IPS-15b (cell line): ENCODE measurements around the gene PTPRU.
"Not testable (repeated sequence)": the region's sequence is repeated elsewhere in the genome, so short reads cannot be mapped to it uniquely, and the experiment has no call there.

Source experiments
- H3K27me3 ChIP-seq: one replicate; pipeline ENCODE4 v1.6.1; 2013; ENCODE audit warnings: low read length; ENCODE audit not compliant: control insufficient read depth, insufficient read depth
- H3K36me3 ChIP-seq: one replicate; pipeline ENCODE4 v1.6.1; 2013; ENCODE audit warnings: low read length; ENCODE audit not compliant: control insufficient read depth, insufficient read depth
- H3K4me1 ChIP-seq: one replicate; pipeline ENCODE4 v1.6.1; 2013; ENCODE audit warnings: mild to moderate bottlenecking, low read length; ENCODE audit not compliant: control insufficient read depth, insufficient read depth
- H3K4me3 ChIP-seq: one replicate; pipeline ENCODE4 v1.5.1; 2013; ENCODE audit warnings: low read depth, low read length
- H3K9ac ChIP-seq: one replicate; pipeline ENCODE4 v1.6.1; 2013; ENCODE audit warnings: low read depth, mild to moderate bottlenecking, low read length
- H3K9me3 ChIP-seq: one replicate; pipeline ENCODE4 v1.6.1; 2013; ENCODE audit warnings: mild to moderate bottlenecking, low read length; ENCODE audit not compliant: control insufficient read depth, insufficient read depth

The PTPRU gene

DNA sequence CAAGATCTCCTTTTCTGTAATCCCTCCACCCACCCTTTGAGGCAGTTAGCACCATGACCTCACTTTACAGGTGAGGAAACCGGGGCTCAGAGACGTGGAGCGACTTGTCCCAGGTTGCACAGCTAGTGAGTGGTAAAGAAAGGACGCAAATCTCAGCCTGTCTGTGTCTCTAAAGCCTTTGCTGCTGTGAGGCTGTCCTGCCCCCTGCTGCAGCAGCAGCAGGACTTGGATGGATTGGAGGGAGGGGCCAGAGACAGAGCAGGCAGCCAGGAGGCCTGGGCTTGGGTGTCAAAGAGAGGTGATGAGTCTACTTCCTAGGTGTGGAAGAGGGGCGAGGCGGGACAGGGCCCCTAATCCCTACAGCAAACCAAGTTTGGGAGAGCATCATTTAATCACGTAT lies 69.6 kb downstream of the PTPRU start:
- H3K9ac ChIP-seq, result no peak overlapping the region
- no peak overlapping the region for H3K4me3 ChIP-seq
- H3K36me3 ChIP-seq, result peaks cover 13% of the 10 kb centered on the region
- H3K9me3 ChIP-seq, result no peaks in the 10 kb centered on the region
- peaks cover 3% of the 10 kb centered on the region for H3K4me1 ChIP-seq
- H3K27me3 ChIP-seq, result no peaks in the 10 kb centered on the region

DNA sequence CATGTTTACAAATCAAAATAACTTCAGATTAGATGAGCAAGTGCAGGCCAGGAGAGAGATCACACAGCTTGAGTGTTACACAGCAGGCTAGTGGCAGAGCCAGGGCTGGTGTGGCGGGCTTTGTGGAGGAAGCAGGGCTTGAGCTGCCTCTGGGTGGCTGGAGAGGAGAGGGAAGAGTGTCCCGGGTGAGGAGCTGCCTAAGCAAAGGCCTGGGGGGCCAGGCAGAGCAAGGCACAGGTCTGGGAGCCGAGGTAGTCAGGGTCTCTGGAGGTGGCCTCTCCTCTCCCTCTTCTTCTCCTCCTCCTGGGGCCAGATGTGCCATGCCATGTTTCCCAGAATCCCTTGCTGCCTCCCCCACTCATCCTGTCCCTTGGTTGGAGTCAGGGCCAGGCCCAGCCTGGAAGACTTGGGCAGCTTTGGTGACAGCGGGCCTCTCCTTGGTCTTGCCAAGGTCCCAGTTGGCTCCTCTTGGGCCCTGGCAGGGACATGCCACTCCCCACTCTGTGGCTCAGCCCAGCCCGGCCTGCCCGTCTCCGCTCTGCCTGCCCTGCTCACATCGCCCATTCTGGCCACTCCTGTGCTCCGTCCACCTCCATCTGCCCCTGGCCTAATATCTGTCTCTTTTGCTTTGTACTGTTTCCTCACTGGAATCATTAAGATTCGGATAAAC lies 70.3 kb downstream of the PTPRU start:
- no peaks in the 10 kb centered on the region for H3K27me3 ChIP-seq
- H3K9me3 ChIP-seq, result no peaks in the 10 kb centered on the region
- peaks cover 3% of the 10 kb centered on the region for H3K4me1 ChIP-seq
- H3K4me3 ChIP-seq, result no peak overlapping the region
- peaks cover 18% of the 10 kb centered on the region for H3K36me3 ChIP-seq
- no peak overlapping the region for H3K9ac ChIP-seq

GRCh38 chr1:29309075-29309474 lies 72.8 kb downstream of the PTPRU start:
- no peaks in the 10 kb centered on the region for H3K27me3 ChIP-seq
- H3K9me3 ChIP-seq, result no peaks in the 10 kb centered on the region
- H3K4me1 ChIP-seq, result no peaks in the 10 kb centered on the region
- peaks cover 18% of the 10 kb centered on the region for H3K36me3 ChIP-seq
- no peak overlapping the region for H3K9ac ChIP-seq
- H3K4me3 ChIP-seq, result no peak overlapping the region

GRCh38 chr1:29309621-29310020 lies 73.3 kb downstream of the PTPRU start:
- Histone ChIP-seq H3K4me3 (no peak overlapping the region), H3K36me3 (peaks cover 18% of the 10 kb centered on the region), H3K27me3 (no peaks in the 10 kb centered on the region), H3K9me3 (no peaks in the 10 kb centered on the region), H3K9ac (no peak overlapping the region), H3K4me1 (no peaks in the 10 kb centered on the region)

GRCh38 chr1:29310616-29311180 lies 74.4 kb downstream of the PTPRU start:
- H3K9me3 ChIP-seq, result no peaks in the 10 kb centered on the region
- no peaks in the 10 kb centered on the region for H3K4me1 ChIP-seq
- no peak overlapping the region for H3K4me3 ChIP-seq
- no peaks in the 10 kb centered on the region for H3K27me3 ChIP-seq
- H3K9ac ChIP-seq, result no peak overlapping the region
- peaks cover 15% of the 10 kb centered on the region for H3K36me3 ChIP-seq

- no peaks in the 10 kb centered on the region for H3K4me1 ChIP-seq
- H3K36me3 ChIP-seq, result peaks cover 15% of the 10 kb centered on the region
- H3K9me3 ChIP-seq, result no peaks in the 10 kb centered on the region
- no peaks in the 10 kb centered on the region for H3K27me3 ChIP-seq
- no peak overlapping the region for H3K9ac ChIP-seq
- no peak overlapping the region for H3K4me3 ChIP-seq
Measured at GRCh38 chr1:29311352-29312030, 75.2 kb downstream of the PTPRU start.

GRCh38 chr1:29312469-29313461 lies 76.4 kb downstream of the PTPRU start:
- H3K27me3 ChIP-seq, result no peaks in the 10 kb centered on the region
- no peaks in the 10 kb centered on the region for H3K9me3 ChIP-seq
- peaks cover 8% of the 10 kb centered on the region for H3K36me3 ChIP-seq
- no peaks in the 10 kb centered on the region for H3K4me1 ChIP-seq
- H3K9ac ChIP-seq, result no peak overlapping the region
- H3K4me3 ChIP-seq, result no peak overlapping the region

GRCh38 chr1:29314685-29315084 lies 78.4 kb downstream of the PTPRU start:
- H3K9ac ChIP-seq, H3K4me3 ChIP-seq, H3K4me1 ChIP-seq, H3K9me3 ChIP-seq, H3K27me3 ChIP-seq: not testable (repeated sequence)
- H3K36me3 ChIP-seq, result peaks cover 13% of the 10 kb centered on the region

DNA sequence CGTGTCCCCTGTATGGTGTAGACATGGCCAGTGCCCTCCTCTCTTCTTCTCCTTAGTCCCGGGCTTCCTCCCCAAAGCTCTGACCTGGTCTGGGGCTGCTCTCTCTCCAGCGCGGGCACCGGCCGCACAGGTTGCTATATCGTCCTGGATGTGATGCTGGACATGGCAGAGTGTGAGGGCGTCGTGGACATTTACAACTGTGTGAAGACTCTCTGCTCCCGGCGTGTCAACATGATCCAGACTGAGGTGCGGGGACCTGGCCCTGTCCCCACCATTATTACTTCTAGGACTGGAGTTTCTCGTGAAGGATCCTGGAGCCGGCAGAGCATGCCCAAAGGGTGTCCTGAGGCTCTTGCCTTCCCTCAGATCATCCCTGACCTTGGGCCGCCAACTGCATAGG lies 78.9 kb downstream of the PTPRU start:
- H3K27me3 ChIP-seq, result no peaks in the 10 kb centered on the region
- H3K4me3 ChIP-seq, result no peak overlapping the region
- no peak overlapping the region for H3K9ac ChIP-seq
- no peaks in the 10 kb centered on the region for H3K9me3 ChIP-seq
- no peaks in the 10 kb centered on the region for H3K4me1 ChIP-seq
- peaks cover 13% of the 10 kb centered on the region for H3K36me3 ChIP-seq

- Histone ChIP-seq H3K9ac (no peak overlapping the region), H3K4me3 (no peak overlapping the region), H3K27me3 (no peaks in the 10 kb centered on the region), H3K36me3 (peaks cover 10% of the 10 kb centered on the region), H3K9me3 (no peaks in the 10 kb centered on the region), H3K4me1 (no peaks in the 10 kb centered on the region)
Measured at GRCh38 chr1:29315876-29316275, 79.6 kb downstream of the PTPRU start.

DNA sequence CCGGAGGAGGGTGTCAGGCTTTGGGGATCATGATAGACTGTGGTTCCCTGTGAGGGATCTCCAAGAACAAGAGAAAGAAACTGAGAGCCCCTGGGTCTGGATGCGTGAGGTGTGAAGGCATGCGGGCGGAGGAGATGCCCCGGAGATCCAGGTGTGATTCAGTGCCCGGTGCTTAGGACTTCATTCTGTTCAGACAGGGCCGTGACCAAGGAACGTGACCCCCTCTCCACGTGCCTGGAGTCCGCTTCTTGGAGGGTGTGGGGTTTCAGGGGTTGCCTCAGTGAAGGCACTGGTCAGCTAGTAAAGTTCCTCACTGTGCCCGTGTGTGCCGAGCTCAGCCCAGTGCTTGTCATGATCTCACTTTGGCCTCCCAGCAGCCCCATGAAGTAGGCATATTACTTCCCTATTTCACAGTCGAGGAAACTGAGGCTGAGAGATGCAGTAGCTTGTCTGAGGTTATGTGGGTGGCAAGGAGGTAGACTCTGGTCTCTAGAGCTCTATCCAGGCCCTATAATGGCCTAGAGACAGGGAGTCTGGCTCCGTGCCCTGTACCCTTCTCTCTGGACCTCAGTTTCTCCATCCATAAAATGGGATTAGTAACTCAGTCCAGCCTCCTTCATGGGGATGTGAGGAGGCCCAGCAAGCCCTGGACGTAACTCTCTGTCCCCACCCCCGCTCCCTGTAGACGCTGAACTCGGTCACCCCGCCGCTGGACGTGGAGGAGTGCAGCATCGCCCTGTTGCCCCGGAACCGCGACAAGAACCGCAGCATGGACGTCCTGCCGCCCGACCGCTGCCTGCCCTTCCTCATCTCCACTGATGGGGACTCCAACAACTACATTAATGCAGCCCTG lies 81.0 kb downstream of the PTPRU start:
- H3K4me1 ChIP-seq, result no peaks in the 10 kb centered on the region
- peaks cover 4% of the 10 kb centered on the region for H3K36me3 ChIP-seq
- H3K27me3 ChIP-seq, result no peaks in the 10 kb centered on the region
- H3K9me3 ChIP-seq, result no peaks in the 10 kb centered on the region
- no peak overlapping the region for H3K9ac ChIP-seq
- H3K4me3 ChIP-seq, result no peak overlapping the region
